Keratinocyte (primary cell): ENCODE data around the gene GJA4.

Experiments used
- CTCF ChIP-seq, 3 experiments: IDR thresholded peaks in 1 of 3; conservative IDR thresholded peaks in 1 of 3; optimal IDR thresholded peaks in 1 of 3; 2 replicates in 2 of 3; 3 replicates in 1 of 3; pipeline versions ENCODE3 to v1.5.1; 2011; ENCODE audit warnings: low read length in 3 of 3, mild to moderate bottlenecking in 3 of 3, moderate library complexity in 2 of 3, control low read depth in 1 of 3, inconsistent platforms in 1 of 3; ENCODE audit not compliant: insufficient read depth in 2 of 3; ENCODE audit errors: extremely low read depth in 1 of 3
- EZH2 ChIP-seq: IDR thresholded peaks from one replicate; pipeline ENCODE4 v1.6.1; 2012; ENCODE audit warnings: inconsistent platforms, mild to moderate bottlenecking, low read length, moderate library complexity

DNA sequence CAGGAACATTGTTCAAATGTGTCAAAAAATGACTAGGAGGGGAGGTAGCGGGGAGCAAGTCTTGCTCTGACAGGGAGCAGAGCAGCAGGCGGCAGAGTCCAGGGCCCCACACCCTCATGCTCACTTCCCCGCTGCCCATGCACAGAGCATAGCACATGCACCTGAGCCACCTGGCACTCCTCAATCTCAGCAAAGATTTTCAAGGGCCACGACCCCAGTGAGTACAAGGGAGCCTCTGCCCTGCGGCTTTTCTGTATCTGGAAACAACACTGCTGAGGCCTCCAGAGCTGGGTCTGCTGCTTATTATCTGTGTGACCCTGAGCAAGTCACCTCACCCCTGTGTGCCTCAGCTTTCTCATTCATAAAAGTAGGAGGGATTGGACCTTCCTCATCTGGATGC, 12.8 kb upstream of the GJA4 start:
- TF ChIP-seq CTCF (optimal IDR thresholded peaks at IDR 0.05 in 1 of 3, IDR thresholded peaks at IDR 0.05 in 1 of 3, conservative IDR thresholded peaks at IDR 0.05 in 1 of 3; ENCODE audit: extremely low read depth in 1 of 3, insufficient read depth in 2 of 3, low read length in 3 of 3) (no peak), EZH2 (no peak)
